HG03175 (cell line): Measurements from ENCODE around the gene ANXA6.
A peak's percentile ranks its signal among the peaks of the same experiment; 100 is the strongest.

ENCODE experiments used
- ATAC-seq: cut with Tn5 transposase; IDR thresholded peaks from one replicate; pipeline ENCODE4 v1.9.1; 2021; ENCODE audit warnings: mild to moderate bottlenecking, moderate library complexity; ENCODE audit not compliant: unreplicated experiment

The ANXA6 gene

DNA sequence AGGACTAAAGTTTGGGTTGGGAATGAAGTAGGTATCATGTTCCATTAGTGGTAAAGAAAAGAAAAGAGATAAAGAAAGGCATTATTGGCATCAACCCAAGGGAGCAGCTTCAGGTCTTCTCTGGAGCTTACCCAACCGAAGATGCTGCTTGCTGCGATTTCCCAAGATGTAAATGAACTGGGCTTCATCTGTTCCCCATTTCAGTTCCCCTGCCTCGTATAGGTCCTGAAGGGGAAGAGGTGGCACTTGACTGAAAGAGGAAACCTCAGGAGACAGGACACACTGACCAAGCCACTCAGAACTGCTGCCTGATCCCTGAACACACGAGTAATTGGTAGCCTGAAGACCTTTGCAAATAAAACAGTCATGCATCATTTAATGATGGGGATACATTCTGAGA, 24.6 kb downstream of the ANXA6 start:
- no peak for ATAC-seq

DNA sequence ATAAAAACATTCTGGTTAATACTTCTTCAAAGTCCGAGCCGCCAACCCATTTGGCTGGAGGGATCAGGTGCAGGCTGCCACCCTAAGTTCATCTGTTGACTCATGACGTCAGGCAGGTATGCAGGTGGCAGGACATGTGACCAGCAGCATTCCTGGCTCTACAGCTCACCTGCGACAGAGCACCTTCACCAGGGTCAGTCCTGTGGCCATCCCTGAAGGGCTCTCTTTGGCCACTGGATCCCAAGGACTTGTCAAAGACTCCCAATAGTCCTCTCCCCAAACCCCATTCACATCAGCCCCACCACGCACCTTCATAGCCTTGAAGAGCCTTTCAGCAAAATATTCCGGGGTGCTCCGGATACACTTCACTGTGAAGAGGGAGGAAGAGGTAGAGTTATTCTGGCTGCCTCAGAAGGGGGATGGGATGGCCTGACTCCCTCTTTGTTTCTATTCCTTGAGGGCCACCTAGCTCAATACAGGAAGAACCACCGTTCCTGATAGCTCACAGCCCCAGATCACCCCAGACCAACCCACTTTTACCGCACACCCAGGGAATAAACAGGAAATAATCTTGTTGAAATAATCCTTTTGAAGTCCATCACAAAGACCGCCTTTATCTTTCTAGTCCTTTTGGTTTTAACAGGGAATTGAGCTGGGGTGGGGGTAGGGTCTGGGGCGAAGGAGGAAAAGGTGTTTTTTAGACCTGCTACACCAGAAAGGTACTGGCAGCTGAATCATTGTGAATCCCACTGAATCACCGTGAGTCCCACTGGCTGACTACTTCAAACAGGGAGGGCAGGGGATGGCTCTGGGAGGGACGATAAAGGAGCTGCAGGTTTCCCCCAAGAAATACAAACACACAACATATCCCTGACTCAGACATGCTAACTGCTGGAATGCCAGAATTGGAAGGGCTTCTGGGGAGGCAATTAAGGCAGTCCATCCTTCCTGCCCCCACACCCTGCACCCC, 26.4 kb downstream of the ANXA6 start:
- ATAC-seq: no peak

- ATAC-seq: no peak
These were observed 27.2 kb downstream of the ANXA6 start for GRCh38 chr5:151130235-151130921.

DNA sequence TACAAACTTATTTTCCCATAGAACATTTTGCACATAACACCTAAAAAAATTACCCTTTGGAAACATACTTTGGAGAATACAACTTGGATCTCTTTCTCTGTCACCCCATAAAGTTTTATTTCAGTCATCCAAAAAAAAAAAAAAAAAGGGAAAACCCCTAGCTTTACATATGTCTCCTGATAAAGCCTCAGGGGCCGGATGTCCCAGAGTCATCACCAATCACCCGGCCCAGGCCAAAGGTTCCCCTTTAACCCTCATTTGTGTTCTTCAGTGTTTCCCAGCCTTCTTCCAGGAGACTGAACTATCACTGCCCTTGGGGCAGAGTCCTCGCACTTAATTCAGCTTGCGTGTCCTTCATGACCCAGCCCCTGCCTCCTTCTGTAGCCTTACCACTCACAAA, 28.8 kb downstream of the ANXA6 start:
- no peak for ATAC-seq

- no peak for ATAC-seq
These were observed 29.7 kb downstream of the ANXA6 start for GRCh38 chr5:151127926-151128325.

- ATAC-seq: peak; percentile 40
These were observed 31.4 kb downstream of the ANXA6 start for GRCh38 chr5:151126199-151126645.

GRCh38 chr5:151125421-151125820, 32.2 kb downstream of the ANXA6 start:
- no peak for ATAC-seq

GRCh38 chr5:151123897-151124751, 33.5 kb downstream of the ANXA6 start:
- ATAC-seq: peak; percentile 91

- no peak for ATAC-seq
These were observed 34.8 kb downstream of the ANXA6 start for GRCh38 chr5:151122828-151123227.

GRCh38 chr5:151121665-151122064, 35.9 kb downstream of the ANXA6 start:
- ATAC-seq: no peak

DNA sequence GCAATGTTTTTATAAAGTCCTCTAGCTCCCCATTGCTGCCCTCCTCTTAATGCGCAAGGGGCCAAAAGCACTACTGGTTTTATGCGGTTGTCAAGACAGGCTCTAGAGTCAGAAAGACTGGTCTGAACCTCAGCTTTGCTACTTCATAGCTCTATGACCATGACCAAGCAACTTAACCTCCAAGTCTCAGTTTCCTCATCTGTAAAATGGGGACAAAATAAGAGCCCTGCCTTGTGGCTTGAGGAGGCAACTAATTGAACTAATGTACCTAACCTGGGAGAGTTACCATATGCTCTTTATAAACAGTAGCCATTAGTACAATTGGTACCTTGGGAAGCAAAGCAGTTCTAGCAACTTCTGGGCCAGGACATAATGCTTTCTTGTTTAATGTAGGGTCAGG, 36.5 kb downstream of the ANXA6 start:
- no peak for ATAC-seq

- no peak for ATAC-seq
These were observed 38.5 kb downstream of the ANXA6 start for GRCh38 chr5:151118913-151119575.

DNA sequence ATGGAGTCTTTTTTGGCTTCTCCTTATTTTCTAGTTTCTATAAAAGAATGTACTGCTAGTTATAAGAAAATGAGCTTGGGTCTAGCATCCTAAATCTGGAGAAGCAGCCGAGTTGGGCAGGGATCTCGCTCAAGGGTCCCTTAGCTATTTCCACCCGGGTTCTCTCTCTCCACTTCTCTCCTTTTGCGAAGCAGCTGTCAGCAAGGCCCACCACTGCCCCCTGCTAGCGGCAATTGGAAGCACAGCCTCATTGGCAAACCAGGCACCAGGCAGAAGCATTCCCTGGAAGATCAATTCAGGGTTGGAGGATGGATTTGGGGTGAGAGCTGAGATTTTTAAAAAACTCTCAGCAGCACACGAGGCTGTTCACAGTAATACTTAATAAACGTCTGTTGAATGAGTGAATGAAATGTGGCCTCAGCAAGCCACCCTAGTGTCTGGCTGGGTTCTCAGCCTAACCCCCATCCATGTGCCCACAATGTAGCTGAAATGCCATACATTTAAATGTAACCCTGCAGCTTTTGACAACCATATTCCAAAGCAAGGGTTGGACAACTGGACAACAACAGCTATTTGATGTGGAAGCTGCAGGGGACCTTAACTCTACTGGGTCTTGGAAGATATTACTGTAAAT, 42.2 kb downstream of the ANXA6 start:
- peak; percentile 67 for ATAC-seq

GRCh38 chr5:151113651-151114050, 43.9 kb downstream of the ANXA6 start:
- no peak for ATAC-seq

DNA sequence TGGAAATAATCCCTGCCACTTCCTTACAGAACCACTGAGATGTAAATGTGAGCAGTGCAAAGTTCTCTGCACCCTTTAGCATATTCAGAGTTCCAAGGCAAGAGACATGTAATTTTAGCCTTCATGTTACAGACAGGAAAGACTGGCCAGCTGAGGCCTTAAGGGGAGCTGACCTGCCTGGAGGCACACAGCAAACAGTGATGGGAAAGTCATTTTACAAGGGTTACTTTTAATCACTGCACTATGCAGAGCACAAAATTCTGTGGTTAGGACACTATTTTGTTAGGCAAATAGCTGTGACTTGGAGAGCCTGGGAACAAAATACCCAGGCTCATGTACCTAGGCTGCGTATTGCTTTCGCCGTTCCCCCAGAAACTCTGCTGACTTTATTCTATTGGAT, 46.6 kb downstream of the ANXA6 start:
- no peak for ATAC-seq

DNA sequence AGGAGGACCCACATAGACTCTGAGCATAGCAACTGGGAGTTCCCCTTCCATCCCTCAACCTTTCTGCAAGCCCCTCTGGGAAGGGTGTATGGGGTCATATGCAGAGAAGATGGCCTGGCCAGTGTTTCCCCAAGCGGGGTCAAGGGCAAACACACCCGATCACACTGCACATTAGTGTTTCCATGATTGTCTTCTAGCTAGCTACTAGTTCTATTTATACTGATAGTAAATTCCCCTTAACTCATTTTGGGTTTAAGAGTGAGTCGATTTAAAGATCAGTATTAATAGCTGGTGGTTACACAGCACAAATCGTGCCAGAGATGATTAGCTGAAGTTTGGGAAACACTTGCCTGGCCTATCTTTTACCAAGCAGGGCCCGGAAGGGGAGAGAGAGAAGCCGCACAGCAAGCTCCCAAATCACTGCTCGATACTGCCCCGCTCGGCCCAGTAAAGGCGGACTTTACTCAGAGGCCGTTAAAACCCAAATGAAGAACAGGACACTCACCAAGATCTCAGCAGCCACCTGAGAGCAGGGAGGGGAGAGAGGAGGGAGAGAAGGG, 47.4 kb downstream of the ANXA6 start:
- no peak for ATAC-seq

GRCh38 chr5:151108566-151108965, 49.0 kb downstream of the ANXA6 start:
- ATAC-seq: no peak

GRCh38 chr5:151107738-151108520, 49.6 kb downstream of the ANXA6 start:
- ATAC-seq: no peak

GRCh38 chr5:151107084-151107483, 50.5 kb downstream of the ANXA6 start:
- ATAC-seq: no peak
